NCI-H748 (cell line): Measurements from ENCODE around the gene PTPN21.
A peak's percentile ranks its signal among the peaks of the same experiment; 100 is the strongest.

Experiments used
- DNase-seq: peaks from one replicate; lab custom pipeline; 2025; ENCODE audit not compliant: unreplicated experiment; lab: John Stamatoyannopoulos, UW

PTPN21 gene

GRCh38 chr14:88473791-88474190, 81.0 kb downstream of the PTPN21 start:
- DNase-seq: no peak

DNA sequence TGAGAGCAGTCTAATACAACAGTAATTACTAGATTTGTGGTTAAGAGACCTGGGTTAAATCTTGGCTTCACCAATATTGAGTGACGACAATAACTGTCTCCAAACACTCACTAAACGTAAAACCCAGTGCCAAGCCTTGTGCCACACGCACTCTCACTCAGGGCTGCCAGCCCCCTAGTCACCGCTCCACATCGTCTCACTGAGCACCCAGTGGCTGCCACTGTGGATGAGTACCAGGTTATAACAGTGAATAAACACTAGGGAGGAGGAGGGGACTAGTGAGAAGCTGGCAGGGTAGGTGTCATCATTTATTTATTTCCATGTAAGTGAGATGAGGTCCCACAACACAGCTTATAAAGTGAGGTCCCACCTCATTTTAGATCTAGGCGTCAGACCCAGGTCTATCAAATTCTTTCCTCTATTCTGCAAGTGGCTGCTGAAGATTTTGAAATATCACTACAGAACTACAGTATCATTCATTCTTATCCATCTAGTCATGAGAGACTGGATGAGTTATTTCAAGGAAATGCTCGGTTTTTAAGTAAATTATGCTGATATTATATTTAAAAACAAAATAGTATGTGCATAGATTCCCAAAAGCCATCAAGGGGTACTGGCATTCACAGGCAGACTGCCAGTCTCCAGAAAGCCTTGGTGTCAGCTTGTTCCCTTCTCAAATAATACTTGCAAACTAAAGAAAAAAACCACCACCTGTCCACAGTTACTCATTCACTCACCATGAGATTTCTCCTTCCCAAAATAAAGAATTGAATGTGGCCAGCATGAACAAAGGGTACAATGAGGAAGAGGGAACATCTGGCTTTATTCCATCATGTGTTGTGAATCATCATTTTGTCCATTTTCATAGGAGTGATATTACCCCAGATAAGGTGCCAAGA, 84.0 kb downstream of the PTPN21 start:
- DNase-seq: no peak

DNA sequence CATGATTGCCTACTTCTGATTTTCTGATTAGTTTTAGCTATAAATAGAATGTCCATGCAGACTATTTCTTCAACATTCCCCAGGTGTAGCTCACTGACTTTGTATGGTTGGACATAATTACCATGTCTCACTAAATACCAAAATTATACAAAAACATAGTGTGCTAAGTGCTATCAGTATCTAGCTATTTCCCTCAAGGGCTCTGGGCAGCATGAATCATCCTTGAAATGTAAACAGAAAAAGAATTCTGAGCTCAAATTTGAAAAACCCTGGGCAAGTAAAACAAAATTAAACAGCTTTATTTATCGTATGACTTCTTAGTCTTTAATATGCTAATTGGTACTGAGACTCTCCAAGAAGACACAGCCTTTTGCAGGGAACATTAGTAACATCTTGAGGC, 86.4 kb downstream of the PTPN21 start:
- no peak for DNase-seq

DNA sequence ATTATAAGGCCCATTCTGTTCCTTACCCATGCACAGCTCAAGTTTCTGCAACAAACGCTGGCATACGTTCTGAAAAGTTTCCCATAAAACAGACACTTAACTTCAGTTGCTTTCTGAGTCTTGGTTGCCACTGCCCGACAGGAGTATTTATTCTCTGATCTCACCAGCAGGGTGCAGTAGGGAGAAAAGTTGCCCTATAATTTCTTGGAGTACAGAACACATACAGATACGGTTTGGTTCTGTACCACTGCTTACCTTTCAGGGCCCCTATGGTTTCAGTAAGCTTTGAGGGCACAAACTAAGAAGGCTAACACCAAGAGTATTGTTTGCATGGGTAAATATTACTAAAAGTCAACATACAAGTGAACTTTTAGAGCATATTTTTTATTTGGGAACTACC, 91.5 kb downstream of the PTPN21 start:
- DNase-seq: peak; percentile 20

DNA sequence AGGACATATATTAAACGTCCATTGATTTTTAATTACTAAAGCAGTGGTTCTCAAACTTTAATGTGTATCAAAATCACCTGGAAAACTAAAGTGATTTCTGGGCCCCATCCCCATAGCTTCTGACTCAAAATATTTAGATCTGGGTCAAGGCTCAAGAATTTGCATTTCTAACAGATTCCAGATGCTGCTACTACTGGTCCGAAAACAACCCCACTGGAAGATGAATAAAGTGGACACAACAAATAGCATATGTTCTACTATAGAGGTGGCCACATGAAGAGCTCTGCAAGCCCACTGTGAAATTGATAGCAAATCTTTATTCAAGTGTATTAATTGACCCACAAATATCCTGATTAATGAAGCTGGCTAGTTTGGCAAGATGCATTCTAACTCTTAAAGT, 99.9 kb downstream of the PTPN21 start:
- no peak for DNase-seq

GRCh38 chr14:88452231-88452630, 102.6 kb downstream of the PTPN21 start:
- DNase-seq: no peak

DNA sequence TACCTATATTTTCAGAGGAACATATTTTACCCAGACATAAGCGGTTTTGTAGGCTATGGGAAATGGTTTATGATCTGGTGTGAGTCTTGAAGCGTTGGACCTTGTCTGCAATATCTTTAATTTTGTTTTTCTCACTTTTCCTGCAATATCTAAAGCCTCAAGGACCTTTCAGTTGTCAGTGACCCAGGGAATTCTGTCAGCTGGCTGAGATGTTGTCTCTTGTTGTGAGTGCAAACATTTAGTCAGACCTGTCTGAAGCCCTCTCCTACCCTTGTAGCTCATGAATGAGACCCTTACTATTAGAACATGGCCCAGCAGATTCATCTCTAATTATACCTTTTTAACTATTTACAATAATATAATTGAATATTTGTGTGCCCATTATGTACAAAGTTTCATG, 115.7 kb downstream of the PTPN21 start:
- DNase-seq: no peak

GRCh38 chr14:88437658-88438057, 117.1 kb downstream of the PTPN21 start:
- DNase-seq: peak; percentile 11

DNA sequence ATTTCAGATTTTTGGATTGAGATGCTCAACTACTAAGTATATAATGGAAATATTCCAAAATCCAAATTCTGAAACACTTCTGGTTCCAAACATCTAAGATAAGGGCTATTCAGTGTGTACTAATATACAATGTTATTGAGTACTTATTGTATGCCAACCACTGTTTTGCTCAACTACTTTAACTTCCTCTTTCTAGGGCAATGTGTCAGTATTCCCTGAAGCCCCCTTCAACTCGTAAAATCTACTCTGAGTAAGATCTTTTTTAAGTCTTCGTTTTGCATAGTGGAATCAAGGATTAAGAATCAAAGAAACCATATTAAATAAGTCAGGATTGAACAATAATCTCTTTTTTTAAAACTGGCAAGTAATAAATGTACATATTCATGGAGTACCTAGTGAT, 123.8 kb downstream of the PTPN21 start:
- DNase-seq: no peak

DNA sequence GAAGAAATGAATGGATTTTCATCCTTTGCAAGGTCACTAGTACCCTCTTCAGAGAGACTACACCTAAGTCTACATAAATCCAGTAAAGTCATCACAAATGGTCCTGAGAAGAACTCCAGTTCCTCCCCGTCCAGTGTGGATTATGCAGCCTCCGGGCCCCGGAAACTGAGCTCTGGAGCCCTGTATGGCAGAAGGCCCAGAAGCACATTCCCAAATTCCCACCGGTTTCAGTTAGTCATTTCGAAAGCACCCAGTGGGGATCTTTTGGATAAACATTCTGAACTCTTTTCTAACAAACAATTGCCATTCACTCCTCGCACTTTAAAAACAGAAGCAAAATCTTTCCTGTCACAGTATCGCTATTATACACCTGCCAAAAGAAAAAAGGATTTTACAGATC, 128.5 kb downstream of the PTPN21 start:
- DNase-seq: no peak

DNA sequence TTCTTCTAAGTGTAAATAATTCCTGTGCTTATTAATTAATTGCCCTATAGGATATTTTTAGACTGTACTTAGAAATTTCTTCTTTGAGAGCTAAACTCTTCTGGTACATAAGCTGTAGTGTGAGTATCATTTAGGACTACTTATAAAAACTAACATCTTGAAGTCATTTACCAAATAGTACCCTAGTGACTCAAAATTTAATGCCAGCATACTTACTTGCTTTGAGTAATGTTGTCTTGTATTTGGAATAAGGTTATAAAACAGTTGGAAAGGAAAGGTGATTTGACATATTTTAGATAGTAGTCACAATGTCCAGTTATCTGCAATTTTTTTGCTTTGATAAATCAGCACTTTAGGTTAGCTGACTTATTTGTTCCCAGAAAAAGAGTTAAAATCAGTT, 130.2 kb downstream of the PTPN21 start:
- no peak for DNase-seq

GRCh38 chr14:88422919-88423650, 131.7 kb downstream of the PTPN21 start:
- DNase-seq: no peak

- DNase-seq: no peak
Measured at GRCh38 chr14:88422047-88422446, 132.8 kb downstream of the PTPN21 start.

GRCh38 chr14:88421286-88421685, 133.5 kb downstream of the PTPN21 start:
- no peak for DNase-seq

GRCh38 chr14:88420187-88420586, 134.6 kb downstream of the PTPN21 start:
- no peak for DNase-seq

DNA sequence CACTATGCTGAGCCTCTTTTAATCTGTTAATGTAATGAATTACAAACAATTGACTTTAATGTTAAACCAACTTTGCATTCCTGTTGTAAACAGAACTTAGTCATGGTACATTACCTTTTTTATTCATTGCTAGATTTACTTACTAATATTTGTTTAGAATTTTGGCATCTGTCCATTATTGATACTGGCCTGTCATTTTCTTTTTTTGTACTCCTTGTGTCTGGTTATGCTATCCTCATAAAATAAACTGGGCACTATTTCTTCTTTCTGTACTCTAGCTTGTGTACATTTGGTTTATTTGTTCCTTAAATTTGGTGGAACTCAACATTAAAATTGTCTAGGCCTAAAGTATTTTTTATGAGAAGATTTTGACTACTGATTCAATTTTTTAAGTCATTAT, 137.2 kb downstream of the PTPN21 start:
- DNase-seq: peak; percentile 55
